ENCODE data around the gene USP15.

USP15 gene

DNA sequence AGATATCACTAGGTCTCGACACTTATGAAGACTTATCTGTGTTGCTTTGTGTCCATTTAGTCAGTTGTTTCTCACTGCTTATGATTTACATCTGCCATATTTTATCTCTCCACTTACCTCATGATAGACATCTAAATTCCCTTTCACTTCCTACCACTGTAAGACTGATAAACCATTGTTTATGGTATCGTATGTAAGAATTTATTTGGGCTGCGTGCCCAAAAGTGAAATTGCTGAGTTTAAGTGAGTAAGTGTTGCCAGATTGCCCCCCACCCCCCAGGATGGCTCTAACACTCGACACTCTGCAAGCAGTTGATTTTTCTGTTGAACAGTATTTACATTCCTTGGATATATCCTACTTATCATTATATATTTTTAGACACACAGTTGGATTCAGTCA is 136.5 kb downstream of the USP15 start (continued):
- TF ChIP-seq ATF2 (tag by site-specific recombination; IDR thresholded peaks at IDR 0.05; ENCODE audit: low read depth) = no peak

DNA sequence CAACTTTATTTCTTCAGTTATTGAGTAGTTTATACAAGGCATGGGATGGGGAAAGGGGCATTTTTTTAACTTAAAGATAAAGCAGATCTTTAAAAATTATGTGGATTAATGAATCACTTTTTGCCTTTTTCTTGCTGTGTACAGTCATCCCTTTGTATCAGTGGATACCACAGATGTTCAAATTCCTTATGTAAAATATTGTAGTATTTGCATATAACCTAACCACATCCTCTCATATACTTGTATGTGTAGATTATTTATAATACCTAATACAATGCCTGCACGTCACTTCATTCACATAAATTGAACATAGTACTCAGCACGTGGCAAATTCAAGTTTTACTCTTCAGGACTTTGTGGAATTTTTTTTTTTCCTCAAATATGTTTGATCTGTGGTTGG is 139.9 kb downstream of the USP15 start:
- Histone ChIP-seq H3K4me1 (ENCODE audit: control insufficient read depth, insufficient read depth, low read length) (no peaks in the 10 kb centered on the region), H3K27ac (ENCODE audit: extremely low read depth, low read depth, low read length) (no peak overlapping the region), H3K9me3 (ENCODE audit: control insufficient read depth, insufficient read depth, low read depth, low read length) (no peaks in the 10 kb centered on the region), H3K4me3 (ENCODE audit: low read depth, low read length) (no peak overlapping the region), H3K36me3 (ENCODE audit: control insufficient read depth in 2 of 2, insufficient read depth in 1 of 2, low read length in 2 of 2) (peaks cover 13 to 44% of the 10 kb centered on the region in 2 experiments)
- ChIA-PET POLR2A (no interaction called here), CTCF (no interaction called here)
- TF ChIP-seq, protein P1, sequence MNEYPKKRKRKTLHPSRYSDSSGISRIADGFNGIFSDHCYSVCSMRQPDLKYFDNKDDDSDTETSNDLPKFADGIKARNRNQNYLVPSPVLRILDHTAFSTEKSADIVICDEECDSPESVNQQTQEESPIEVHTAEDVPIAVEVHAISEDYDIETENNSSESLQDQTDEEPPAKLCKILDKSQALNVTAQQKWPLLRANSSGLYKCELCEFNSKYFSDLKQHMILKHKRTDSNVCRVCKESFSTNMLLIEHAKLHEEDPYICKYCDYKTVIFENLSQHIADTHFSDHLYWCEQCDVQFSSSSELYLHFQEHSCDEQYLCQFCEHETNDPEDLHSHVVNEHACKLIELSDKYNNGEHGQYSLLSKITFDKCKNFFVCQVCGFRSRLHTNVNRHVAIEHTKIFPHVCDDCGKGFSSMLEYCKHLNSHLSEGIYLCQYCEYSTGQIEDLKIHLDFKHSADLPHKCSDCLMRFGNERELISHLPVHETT (tag by site-specific recombination; IDR thresholded peaks at IDR 0.05) = no peak
- TF ChIP-seq ZNF621 (tag by site-specific recombination; IDR thresholded peaks at IDR 0.05) (no peak), ZNF768 (tag by site-specific recombination; IDR thresholded peaks at IDR 0.05) (no peak), KLF17 (tag by site-specific recombination; IDR thresholded peaks at IDR 0.05) (no peak), ZNF155 (tag by site-specific recombination; IDR thresholded peaks at IDR 0.05) (no peak), ZNF596 (tag by site-specific recombination; IDR thresholded peaks at IDR 0.05) (no peak), ZNF292 (tag by site-specific recombination; IDR thresholded peaks at IDR 0.05; ENCODE audit: borderline replicate concordance, low read depth) (no peak), BCL11A (tag by site-specific recombination; IDR thresholded peaks at IDR 0.05; ENCODE audit: low read depth) (no peak), ZNF548 (tag by site-specific recombination; IDR thresholded peaks at IDR 0.05) (no peak), SCRT2 (tag by site-specific recombination; IDR thresholded peaks at IDR 0.05) (no peak), ZNF777 (tag by site-specific recombination; IDR thresholded peaks at IDR 0.05; ENCODE audit: borderline replicate concordance) (no peak), SP2 (tag by site-specific recombination; IDR thresholded peaks at IDR 0.05) (no peak), ZNF513 (tag by site-specific recombination; IDR thresholded peaks at IDR 0.05) (no peak), ZNF626 (tag by site-specific recombination; IDR thresholded peaks at IDR 0.05) (no peak), PATZ1 (tag by site-specific recombination; IDR thresholded peaks at IDR 0.05) (no peak), ZNF184 (tag by site-specific recombination; IDR thresholded peaks at IDR 0.05) (no peak)
- TF ChIP-seq, protein P2, sequence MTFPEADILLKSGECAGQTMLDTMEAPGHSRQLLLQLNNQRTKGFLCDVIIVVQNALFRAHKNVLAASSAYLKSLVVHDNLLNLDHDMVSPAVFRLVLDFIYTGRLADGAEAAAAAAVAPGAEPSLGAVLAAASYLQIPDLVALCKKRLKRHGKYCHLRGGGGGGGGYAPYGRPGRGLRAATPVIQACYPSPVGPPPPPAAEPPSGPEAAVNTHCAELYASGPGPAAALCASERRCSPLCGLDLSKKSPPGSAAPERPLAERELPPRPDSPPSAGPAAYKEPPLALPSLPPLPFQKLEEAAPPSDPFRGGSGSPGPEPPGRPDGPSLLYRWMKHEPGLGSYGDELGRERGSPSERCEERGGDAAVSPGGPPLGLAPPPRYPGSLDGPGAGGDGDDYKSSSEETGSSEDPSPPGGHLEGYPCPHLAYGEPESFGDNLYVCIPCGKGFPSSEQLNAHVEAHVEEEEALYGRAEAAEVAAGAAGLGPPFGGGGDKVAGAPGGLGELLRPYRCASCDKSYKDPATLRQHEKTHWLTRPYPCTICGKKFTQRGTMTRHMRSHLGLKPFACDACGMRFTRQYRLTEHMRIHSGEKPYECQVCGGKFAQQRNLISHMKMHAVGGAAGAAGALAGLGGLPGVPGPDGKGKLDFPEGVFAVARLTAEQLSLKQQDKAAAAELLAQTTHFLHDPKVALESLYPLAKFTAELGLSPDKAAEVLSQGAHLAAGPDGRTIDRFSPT (tag by site-specific recombination; IDR thresholded peaks at IDR 0.05) = no peak
- TF ChIP-seq, protein P3, sequence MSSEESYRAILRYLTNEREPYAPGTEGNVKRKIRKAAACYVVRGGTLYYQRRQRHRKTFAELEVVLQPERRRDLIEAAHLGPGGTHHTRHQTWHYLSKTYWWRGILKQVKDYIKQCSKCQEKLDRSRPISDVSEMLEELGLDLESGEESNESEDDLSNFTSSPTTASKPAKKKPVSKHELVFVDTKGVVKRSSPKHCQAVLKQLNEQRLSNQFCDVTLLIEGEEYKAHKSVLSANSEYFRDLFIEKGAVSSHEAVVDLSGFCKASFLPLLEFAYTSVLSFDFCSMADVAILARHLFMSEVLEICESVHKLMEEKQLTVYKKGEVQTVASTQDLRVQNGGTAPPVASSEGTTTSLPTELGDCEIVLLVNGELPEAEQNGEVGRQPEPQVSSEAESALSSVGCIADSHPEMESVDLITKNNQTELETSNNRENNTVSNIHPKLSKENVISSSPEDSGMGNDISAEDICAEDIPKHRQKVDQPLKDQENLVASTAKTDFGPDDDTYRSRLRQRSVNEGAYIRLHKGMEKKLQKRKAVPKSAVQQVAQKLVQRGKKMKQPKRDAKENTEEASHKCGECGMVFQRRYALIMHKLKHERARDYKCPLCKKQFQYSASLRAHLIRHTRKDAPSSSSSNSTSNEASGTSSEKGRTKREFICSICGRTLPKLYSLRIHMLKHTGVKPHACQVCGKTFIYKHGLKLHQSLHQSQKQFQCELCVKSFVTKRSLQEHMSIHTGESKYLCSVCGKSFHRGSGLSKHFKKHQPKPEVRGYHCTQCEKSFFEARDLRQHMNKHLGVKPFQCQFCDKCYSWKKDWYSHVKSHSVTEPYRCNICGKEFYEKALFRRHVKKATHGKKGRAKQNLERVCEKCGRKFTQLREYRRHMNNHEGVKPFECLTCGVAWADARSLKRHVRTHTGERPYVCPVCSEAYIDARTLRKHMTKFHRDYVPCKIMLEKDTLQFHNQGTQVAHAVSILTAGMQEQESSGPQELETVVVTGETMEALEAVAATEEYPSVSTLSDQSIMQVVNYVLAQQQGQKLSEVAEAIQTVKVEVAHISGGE (tag by site-specific recombination; conservative IDR thresholded peaks at IDR 0.05; ENCODE audit: low read depth) = no peak
- TF ChIP-seq, protein P4, sequence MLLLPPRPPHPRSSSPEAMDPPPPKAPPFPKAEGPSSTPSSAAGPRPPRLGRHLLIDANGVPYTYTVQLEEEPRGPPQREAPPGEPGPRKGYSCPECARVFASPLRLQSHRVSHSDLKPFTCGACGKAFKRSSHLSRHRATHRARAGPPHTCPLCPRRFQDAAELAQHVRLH (tag by site-specific recombination; IDR thresholded peaks at IDR 0.05) = no peak
